PC-9 (cell line): ENCODE results near the gene NTNG2. TPM values are rescaled to one million over a fixed set of nuclear protein-coding genes. Genes with fewer than 3 reads are reported as not detected.

Source experiments
- BruUV-seq: library from RNA; stranded (reverse); fragments of 400-500 nt; replicated peaks from 2 replicates; lab custom pipeline; 2021; lab: Mats Ljungman, UMichigan
- CTCF ChIA-PET: fragments of 300-600 bp; sonication (Branson Sonifier 250); formaldehyde crosslinking; loops from one replicate; lab custom pipeline; 2022; ENCODE audit warnings: antibody characterized with exemption; lab: Charles Lee
- POLR2A ChIA-PET: fragments of 300-600 bp; sonication (Branson Sonifier 250); formaldehyde crosslinking; loops from one replicate; lab custom pipeline; 2022; ENCODE audit warnings: antibody characterized with exemption; ENCODE audit not compliant: unreplicated experiment; lab: Charles Lee
- DNase-seq, 2 experiments: peaks; one replicate each; pipeline versions ENCODE4 v3.0.0 to v3.0.0-alpha.2; 2015 to 2022; ENCODE audit warnings: mixed read lengths in 1 of 2
- H2AFZ ChIP-seq: fragments of 200-600 bp; sonication (generic); 2 replicates; pipeline ENCODE4 v1.8.1; 2017; ENCODE audit warnings: antibody characterized with exemption
- H3F3A ChIP-seq: fragments of 200-600 bp; sonication (generic); 2 replicates; pipeline ENCODE4 v1.8.1; 2017; ENCODE audit warnings: antibody characterized with exemption, mild to moderate bottlenecking, low read depth; ENCODE audit not compliant: insufficient read depth
- H3K27ac ChIP-seq: fragments of 200-600 bp; sonication (generic); 2 replicates; pipeline ENCODE4 v1.6.1; 2016; ENCODE audit warnings: mixed run types
- H3K27me3 ChIP-seq: fragments of 200-600 bp; sonication (generic); 2 replicates; pipeline ENCODE4 v1.6.1; 2016; ENCODE audit warnings: low read depth, mixed run types; ENCODE audit not compliant: insufficient read depth
- H3K36me3 ChIP-seq: fragments of 200-600 bp; sonication (generic); 2 replicates; pipeline ENCODE4 v1.6.1; 2016; ENCODE audit warnings: low read depth, mixed run types
- H3K4me1 ChIP-seq: fragments of 200-600 bp; sonication (generic); replicated peaks from 2 replicates; pipeline ENCODE4 v1.6.1; 2016; ENCODE audit warnings: mixed run types; ENCODE audit not compliant: insufficient read depth
- H3K4me2 ChIP-seq: fragments of 200-600 bp; sonication (generic); 2 replicates; pipeline ENCODE4 v1.6.1; 2017; ENCODE audit warnings: mixed run types
- H3K4me3 ChIP-seq: fragments of 200-600 bp; sonication (generic); 2 replicates; pipeline ENCODE4 v1.6.1; 2016; ENCODE audit warnings: mixed run types
- H3K79me2 ChIP-seq: fragments of 200-600 bp; sonication (generic); 2 replicates; pipeline ENCODE4 v1.6.1; 2017; ENCODE audit warnings: low read depth, mixed run types
- H3K9me2 ChIP-seq: fragments of 200-600 bp; sonication (generic); 2 replicates; pipeline ENCODE4 v1.8.1; 2017; ENCODE audit warnings: mild to moderate bottlenecking; ENCODE audit not compliant: insufficient read depth
- H3K9me3 ChIP-seq: fragments of 200-600 bp; sonication (generic); 2 replicates; pipeline ENCODE4 v1.8.1; 2016; ENCODE audit warnings: low read depth; ENCODE audit not compliant: insufficient read depth
- H4K20me1 ChIP-seq: fragments of 200-600 bp; sonication (generic); 2 replicates; pipeline ENCODE4 v1.8.1; 2017; ENCODE audit not compliant: insufficient read depth
- CTCF ChIP-seq: fragments of 200-600 bp; sonication (generic); conservative IDR thresholded peaks from 2 replicates; pipeline ENCODE4 v1.6.1; 2017; ENCODE audit warnings: mixed run types, antibody characterized with exemption, mild to moderate bottlenecking, moderate library complexity
- EZH2 ChIP-seq: fragments of 200-600 bp; sonication (generic); IDR thresholded peaks from 2 replicates; pipeline ENCODE4 v1.8.0; 2017; ENCODE audit warnings: antibody characterized with exemption, low read depth
- intact Hi-C: fragments of 100-400 bp; cut with micrococcal nuclease; formaldehyde crosslinking; loops from one replicate; pipeline ENCODE4 v1.10.0; 2022; ENCODE audit not compliant: unreplicated experiment
- total RNA-seq: library from RNA; stranded (reverse); gene quantifications from 2 replicates; pipeline ENCODE4 v1.2.3, GENCODE V29; 2021

NTNG2 gene
- total RNA-seq, 1 experiment from 2014 or later: not detected

- DNase-seq: no peak
- TF ChIP-seq CTCF (no peak), EZH2 (no peak)
- intact Hi-C loops: no loop called here
- POLR2A ChIA-PET: no interaction called here
- H3K9me3 ChIP-seq: no peaks in the 10 kb centered on the region
- H3K79me2 ChIP-seq: no peaks in the 10 kb centered on the region
- H2AFZ ChIP-seq: no peak overlapping the region
- no TSS peak for BruUV-seq
- no peaks in the 10 kb centered on the region for H3K9me2 ChIP-seq
- no peaks in the 10 kb centered on the region for H3K4me1 ChIP-seq
- H3K36me3 ChIP-seq: no peaks in the 10 kb centered on the region
- H4K20me1 ChIP-seq: no peaks in the 10 kb centered on the region
- H3K27me3 ChIP-seq: peaks cover 87% of the 10 kb centered on the region
- CTCF ChIA-PET: no interaction called here
- no peak overlapping the region for H3K27ac ChIP-seq
- H3F3A ChIP-seq: no peaks in the 10 kb centered on the region
- no peak overlapping the region for H3K4me2 ChIP-seq
- H3K4me3 ChIP-seq: no peak overlapping the region
Observed at GRCh38 chr9:132146039-132146438, 15.8 kb upstream of the NTNG2 start.

GRCh38 chr9:132146575-132146974 lies 15.3 kb upstream of the NTNG2 start:
- no peaks in the 10 kb centered on the region for H3K79me2 ChIP-seq
- peaks cover 86% of the 10 kb centered on the region for H3K27me3 ChIP-seq
- no peak overlapping the region for H3K27ac ChIP-seq
- no peaks in the 10 kb centered on the region for H3K4me1 ChIP-seq
- H2AFZ ChIP-seq: no peak overlapping the region
- no peaks in the 10 kb centered on the region for H4K20me1 ChIP-seq
- no peak for DNase-seq
- POLR2A ChIA-PET: no interaction called here
- no peak for TF ChIP-seq CTCF
- TF ChIP-seq EZH2: no peak
- no peaks in the 10 kb centered on the region for H3K9me3 ChIP-seq
- CTCF ChIA-PET: no interaction called here
- no peaks in the 10 kb centered on the region for H3K36me3 ChIP-seq
- no TSS peak for BruUV-seq
- intact Hi-C loops: no loop called here
- H3K9me2 ChIP-seq: no peaks in the 10 kb centered on the region
- H3K4me3 ChIP-seq: no peak overlapping the region
- H3K4me2 ChIP-seq: no peak overlapping the region
- H3F3A ChIP-seq: no peaks in the 10 kb centered on the region

- DNase-seq: no peak
- no peak overlapping the region for H3K4me2 ChIP-seq
- no peaks in the 10 kb centered on the region for H3K9me3 ChIP-seq
- no peaks in the 10 kb centered on the region for H3K79me2 ChIP-seq
- H4K20me1 ChIP-seq: no peaks in the 10 kb centered on the region
- ChIA-PET POLR2A (no interaction called here), CTCF (no interaction called here)
- H3K4me1 ChIP-seq: no peaks in the 10 kb centered on the region
- H3K4me3 ChIP-seq: no peak overlapping the region
- no peaks in the 10 kb centered on the region for H3K9me2 ChIP-seq
- BruUV-seq: no TSS peak
- intact Hi-C loops: no loop called here
- H3F3A ChIP-seq: no peaks in the 10 kb centered on the region
- no peak overlapping the region for H2AFZ ChIP-seq
- no peaks in the 10 kb centered on the region for H3K36me3 ChIP-seq
- no peak for TF ChIP-seq EZH2
- no peak for TF ChIP-seq CTCF
- no peak overlapping the region for H3K27ac ChIP-seq
- H3K27me3 ChIP-seq: peaks cover 88% of the 10 kb centered on the region
Observed at GRCh38 chr9:132147331-132147730, 14.5 kb upstream of the NTNG2 start.
